Breast epithelium (tissue), 3 donors: ENCODE measurements around the gene CDC20B.
"Not testable (repeated sequence)": the region's sequence is repeated elsewhere in the genome, so short reads cannot be mapped to it uniquely, and the experiment has no call there.

Experiments used
- CTCF ChIP-seq, 3 donors: fragments of 450-650 bp; IDR thresholded peaks; one replicate each; pipeline ENCODE4 v1.5.1; 2016 to 2017; ENCODE audit warnings: antibody characterized with exemption in 3 of 3, mild to moderate bottlenecking in 3 of 3, moderate library complexity in 3 of 3
- POLR2AphosphoS5 ChIP-seq, 3 donors: sonication (generic); formaldehyde crosslinking; IDR thresholded peaks; one replicate each; pipeline ENCODE4 v1.6.1; 2017; ENCODE audit warnings: antibody characterized with exemption in 3 of 3

- TF ChIP-seq CTCF, POLR2AphosphoS5 (IDR thresholded peaks at IDR 0.05): not testable (repeated sequence)
Measured at GRCh38 chr5:55101148-55101547, 71.8 kb downstream of the CDC20B start.
